Measurements from ENCODE around the gene SETD1B.

GRCh38 chr12:121762269-121762668 lies 41.5 kb upstream of the SETD1B start:
- TF ChIP-seq CTCF (IDR thresholded peaks at IDR 0.05; ENCODE audit: poor library complexity) (no peak), EZH2 (IDR thresholded peaks at IDR 0.05; ENCODE audit: borderline replicate concordance) (no peak), EZH2phosphoT487 (IDR thresholded peaks at IDR 0.05; ENCODE audit: low read depth, severe bottlenecking, unreplicated experiment) (no peak)
